OCI-LY3 (cell line): ENCODE data around the gene ATG4B.

ENCODE experiments used
- H2AFZ ChIP-seq: fragments of 200-600, 300-600 bp; shearing (Covaris generic); 2 replicates; pipeline ENCODE4 v1.6.0; 2014; ENCODE audit warnings: antibody characterized with exemption, low read depth, low read length
- H3K27ac ChIP-seq: fragments of 200-600, 300-600 bp; sonication (generic); 2 replicates; pipeline ENCODE4 v1.5.1; 2014; ENCODE audit warnings: mild to moderate bottlenecking, low read length, moderate library complexity, mixed read lengths
- H3K27me3 ChIP-seq: fragments of 200-600, 300-600 bp; sonication (generic); 2 replicates; pipeline ENCODE4 v1.6.1; 2014; ENCODE audit warnings: low read depth, low read length, mixed read lengths
- H3K36me3 ChIP-seq: fragments of 200-600, 300-600 bp; sonication (generic); replicated peaks from 2 replicates; pipeline ENCODE3; 2014; ENCODE audit warnings: low read depth, low read length, mixed read lengths
- H3K4me1 ChIP-seq: fragments of 300-600, 200-600 bp; sonication (generic); 2 replicates; pipeline ENCODE4 v1.6.1; 2014; ENCODE audit warnings: low read length, mixed read lengths
- H3K4me2 ChIP-seq: fragments of 200-600, 300-600 bp; sonication (generic); 2 replicates; pipeline ENCODE4 v1.6.1; 2014; ENCODE audit warnings: low read length, mixed read lengths
- H3K4me3 ChIP-seq: fragments of 300-600, 200-600 bp; sonication (generic); 2 replicates; pipeline ENCODE4 v1.5.1; 2014; ENCODE audit warnings: antibody characterized with exemption, mild to moderate bottlenecking, low read length, moderate library complexity
- H3K79me2 ChIP-seq: fragments of 300-600, 200-600 bp; shearing (Covaris generic); 2 replicates; pipeline ENCODE4 v1.6.1; 2014; ENCODE audit warnings: mild to moderate bottlenecking, low read length, mixed read lengths
- H3K9ac ChIP-seq: fragments of 300-600, 200-600 bp; shearing (Covaris generic); 2 replicates; pipeline ENCODE4 v1.6.0; 2014; ENCODE audit warnings: mild to moderate bottlenecking, low read length, moderate library complexity
- H3K9me3 ChIP-seq: fragments of 200-600, 300-600 bp; shearing (Covaris generic); 2 replicates; pipeline ENCODE4 v1.6.1; 2014; ENCODE audit warnings: low read length, mixed read lengths; ENCODE audit not compliant: insufficient read depth
- H4K20me1 ChIP-seq: fragments of 200-600, 300-600 bp; sonication (generic); 2 replicates; pipeline ENCODE4 v1.6.1; 2016; ENCODE audit warnings: low read length, mixed read lengths; ENCODE audit not compliant: insufficient read depth
- CTCF ChIP-seq: fragments of 200-600, 300-600 bp; sonication (generic); IDR thresholded peaks from 2 replicates; pipeline ENCODE4 v1.5.1; 2014; ENCODE audit warnings: antibody characterized with exemption, low read length, low read depth
- EZH2phosphoT487 ChIP-seq: fragments of 200-600 bp; shearing (Covaris generic); IDR thresholded peaks from 2 replicates; pipeline ENCODE4 v1.6.1; 2018; ENCODE audit warnings: antibody characterized with exemption, mixed run types, low read depth

Gene ATG4B

GRCh38 chr2:241652722-241653121 lies 15.2 kb downstream of the ATG4B start:
- Histone ChIP-seq H3K36me3 (peaks cover 4% of the 10 kb centered on the region), H2AFZ (no peak overlapping the region)

GRCh38 chr2:241653210-241653750 lies 15.8 kb downstream of the ATG4B start:
- Histone ChIP-seq H3K36me3 (peaks cover 6% of the 10 kb centered on the region), H3K4me2 (no peak overlapping the region), H3K27ac (no peak overlapping the region), H3K27me3 (no peaks in the 10 kb centered on the region), H3K4me3 (no peak overlapping the region), H3K79me2 (peaks cover 18% of the 10 kb centered on the region), H3K9me3 (no peaks in the 10 kb centered on the region), H3K9ac (no peak overlapping the region), H3K4me1 (no peaks in the 10 kb centered on the region), H2AFZ (no peak overlapping the region), H4K20me1 (peaks cover 6% of the 10 kb centered on the region)
- TF ChIP-seq EZH2phosphoT487 (no peak), CTCF (no peak)

More at GRCh38 chr2:241652722-241653121, 15.2 kb downstream of the ATG4B start:
- Histone ChIP-seq H3K9me3 (no peaks in the 10 kb centered on the region), H3K4me2 (no peak overlapping the region), H3K4me1 (no peaks in the 10 kb centered on the region), H3K79me2 (peaks cover 22% of the 10 kb centered on the region), H3K27me3 (no peaks in the 10 kb centered on the region), H3K4me3 (no peak overlapping the region), H3K27ac (no peak overlapping the region), H3K9ac (no peak overlapping the region), H4K20me1 (peaks cover 6% of the 10 kb centered on the region)
- TF ChIP-seq CTCF (no peak), EZH2phosphoT487 (no peak)

- no peaks in the 10 kb centered on the region for H3K4me1 ChIP-seq
- no peak overlapping the region for H2AFZ ChIP-seq
- H3K4me3 ChIP-seq: no peak overlapping the region
- peaks cover 6% of the 10 kb centered on the region for H3K79me2 ChIP-seq
- H3K27me3 ChIP-seq: no peaks in the 10 kb centered on the region
- no peaks in the 10 kb centered on the region for H3K9me3 ChIP-seq
- H4K20me1 ChIP-seq: no peaks in the 10 kb centered on the region
- H3K27ac ChIP-seq: no peak overlapping the region
- H3K9ac ChIP-seq: no peak overlapping the region
- H3K36me3 ChIP-seq: peaks cover 9% of the 10 kb centered on the region
- H3K4me2 ChIP-seq: no peak overlapping the region
- TF ChIP-seq CTCF (no peak), EZH2phosphoT487 (no peak)
Observed at GRCh38 chr2:241654551-241654950, 17.1 kb downstream of the ATG4B start.

GRCh38 chr2:241655516-241656189 lies 18.2 kb downstream of the ATG4B start:
- Histone ChIP-seq H3K9ac (no peak overlapping the region), H3K27ac (no peak overlapping the region), H3K4me2 (no peak overlapping the region), H3K9me3 (no peaks in the 10 kb centered on the region), H3K4me1 (no peaks in the 10 kb centered on the region), H3K4me3 (no peak overlapping the region), H4K20me1 (no peaks in the 10 kb centered on the region), H3K27me3 (no peaks in the 10 kb centered on the region), H2AFZ (no peak overlapping the region), H3K36me3 (peaks cover 11% of the 10 kb centered on the region), H3K79me2 (no peaks in the 10 kb centered on the region)
- no peak for TF ChIP-seq CTCF
- no peak for TF ChIP-seq EZH2phosphoT487
